Stimulated activated CD8-positive, alpha-beta memory T cell treated with anti-CD3 and anti-CD28 coated beads, Interleukin-15, amount 100 ng/mL, for 4 hours (primary cell): Measurements from ENCODE around the gene HSFX3.
A peak's percentile ranks its signal among the peaks of the same experiment; 100 is the strongest.
"Not testable (repeated sequence)": the region's sequence is repeated elsewhere in the genome, so short reads cannot be mapped to it uniquely, and the experiment has no call there.

ENCODE experiments used
- DNase-seq, 2 donors: peaks; one replicate each; pipeline ENCODE4 v3.0.0-alpha.2; 2020; ENCODE audit warnings: low read depth in 2 of 2

Gene HSFX3

GRCh38 chrX:149517308-149517707 lies 32.4 kb downstream of the HSFX3 start:
- no peak for DNase-seq

GRCh38 chrX:149516604-149517003 lies 33.1 kb downstream of the HSFX3 start:
- DNase-seq: no peak

- DNase-seq: no peak
Measured at GRCh38 chrX:149515954-149516602, 33.6 kb downstream of the HSFX3 start.

GRCh38 chrX:149513825-149514428 lies 35.8 kb downstream of the HSFX3 start:
- DNase-seq: no peak

GRCh38 chrX:149512225-149512885 lies 37.4 kb downstream of the HSFX3 start:
- DNase-seq: no peak

GRCh38 chrX:149511081-149511480 lies 38.6 kb downstream of the HSFX3 start:
- DNase-seq: no peak

GRCh38 chrX:149510386-149510785 lies 39.3 kb downstream of the HSFX3 start:
- DNase-seq: no peak

- DNase-seq: no peak
Measured at GRCh38 chrX:149508467-149508866, 41.3 kb downstream of the HSFX3 start.

GRCh38 chrX:149506349-149506748 lies 43.4 kb downstream of the HSFX3 start:
- DNase-seq: no peak

- DNase-seq: no peak
Measured at GRCh38 chrX:149505671-149506070, 44.1 kb downstream of the HSFX3 start.

- peak; percentile 68 to 71 for DNase-seq
Measured at GRCh38 chrX:149504915-149505651, 44.6 kb downstream of the HSFX3 start, which contains the start of gene IDS. Gene IDS, minus strand, starts transcription at chrX:149505306. Its CDS starts 169 bp downstream, at chrX:149505137.

- peak in 1 of 2 donors; percentile 30 for DNase-seq
Measured at GRCh38 chrX:149504226-149504914, 45.4 kb downstream of the HSFX3 start.

GRCh38 chrX:149503446-149503845 lies 46.3 kb downstream of the HSFX3 start:
- DNase-seq: peak; percentile 32 to 40

GRCh38 chrX:149502923-149503322 lies 46.8 kb downstream of the HSFX3 start:
- DNase-seq: not testable (repeated sequence)

- DNase-seq: no peak
Measured at GRCh38 chrX:149499766-149500165, 50.0 kb downstream of the HSFX3 start.

GRCh38 chrX:149498767-149499166 lies 51.0 kb downstream of the HSFX3 start:
- no peak for DNase-seq
